Measurements from ENCODE around the gene SLC2A4RG. TPM values are rescaled to one million over a fixed set of nuclear protein-coding genes. Genes with fewer than 3 reads are reported as not detected.
A peak's percentile ranks its signal among the peaks of the same experiment; 100 is the strongest.

SLC2A4RG gene
- total RNA-seq, 1 donor = 24.2 TPM

GRCh38 chr20:63735859-63736718 lies 3.5 kb upstream of the SLC2A4RG start, which contains the start of gene LIME1:
TSS of gene LIME1 (plus strand) at chr20:63736664. CDS start at chr20:63737550, 886 bp downstream.
- TF ChIP-seq, protein P1, sequence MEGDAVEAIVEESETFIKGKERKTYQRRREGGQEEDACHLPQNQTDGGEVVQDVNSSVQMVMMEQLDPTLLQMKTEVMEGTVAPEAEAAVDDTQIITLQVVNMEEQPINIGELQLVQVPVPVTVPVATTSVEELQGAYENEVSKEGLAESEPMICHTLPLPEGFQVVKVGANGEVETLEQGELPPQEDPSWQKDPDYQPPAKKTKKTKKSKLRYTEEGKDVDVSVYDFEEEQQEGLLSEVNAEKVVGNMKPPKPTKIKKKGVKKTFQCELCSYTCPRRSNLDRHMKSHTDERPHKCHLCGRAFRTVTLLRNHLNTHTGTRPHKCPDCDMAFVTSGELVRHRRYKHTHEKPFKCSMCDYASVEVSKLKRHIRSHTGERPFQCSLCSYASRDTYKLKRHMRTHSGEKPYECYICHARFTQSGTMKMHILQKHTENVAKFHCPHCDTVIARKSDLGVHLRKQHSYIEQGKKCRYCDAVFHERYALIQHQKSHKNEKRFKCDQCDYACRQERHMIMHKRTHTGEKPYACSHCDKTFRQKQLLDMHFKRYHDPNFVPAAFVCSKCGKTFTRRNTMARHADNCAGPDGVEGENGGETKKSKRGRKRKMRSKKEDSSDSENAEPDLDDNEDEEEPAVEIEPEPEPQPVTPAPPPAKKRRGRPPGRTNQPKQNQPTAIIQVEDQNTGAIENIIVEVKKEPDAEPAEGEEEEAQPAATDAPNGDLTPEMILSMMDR (IDR thresholded peaks at IDR 0.05; ENCODE audit: insufficient read depth, low read depth, low read length) = no peak
- DNase-seq (ENCODE audit: low read depth) = no peak

GRCh38 chr20:63736893-63737694 lies 2.5 kb upstream of the SLC2A4RG start:
- no peak for DNase-seq (ENCODE audit: low read depth)
- TF ChIP-seq, protein P1 (IDR thresholded peaks at IDR 0.05; ENCODE audit: insufficient read depth, low read depth, low read length) = no peak

More at GRCh38 chr20:63735859-63736718, 3.5 kb upstream of the SLC2A4RG start, which contains the start of gene LIME1:
- no peak within 1 kb of the TSS for H3K4me3 ChIP-seq (ENCODE audit: low read depth, low read length)

GRCh38 chr20:63737695-63737944 lies 2.0 kb upstream of the SLC2A4RG start:
- DNase-seq (ENCODE audit: low read depth) = no peak

More at GRCh38 chr20:63736893-63737694, 2.5 kb upstream of the SLC2A4RG start:
- H3K4me3 ChIP-seq (ENCODE audit: low read depth, low read length) = no peak overlapping the region

GRCh38 chr20:63737945-63738686 lies 1.5 kb upstream of the SLC2A4RG start:
- DNase-seq (ENCODE audit: low read depth) = no peak
- TF ChIP-seq, protein P1 (IDR thresholded peaks at IDR 0.05; ENCODE audit: insufficient read depth, low read depth, low read length) = no peak
- no peak overlapping the region for H3K4me3 ChIP-seq (ENCODE audit: low read depth, low read length)

More at GRCh38 chr20:63737695-63737944, 2.0 kb upstream of the SLC2A4RG start:
- H3K4me3 ChIP-seq (ENCODE audit: low read depth, low read length) = no peak overlapping the region
- TF ChIP-seq, protein P1 (IDR thresholded peaks at IDR 0.05; ENCODE audit: insufficient read depth, low read depth, low read length) = no peak

- peak; percentile 26 for DNase-seq (ENCODE audit: low read depth)
- peak overlapping the region; percentile 43 for H3K4me3 ChIP-seq (ENCODE audit: low read depth, low read length)
- TF ChIP-seq, protein P1 (IDR thresholded peaks at IDR 0.05; ENCODE audit: insufficient read depth, low read depth, low read length) = no peak
Measured at GRCh38 chr20:63738687-63739129, 868 bp upstream of the SLC2A4RG start.

- H3K4me3 ChIP-seq (ENCODE audit: low read depth, low read length) = peak overlapping the region; percentile 78
- TF ChIP-seq, protein P1 (IDR thresholded peaks at IDR 0.05; ENCODE audit: insufficient read depth, low read depth, low read length) = no peak
- DNase-seq (ENCODE audit: low read depth) = peak; percentile 24
Measured at GRCh38 chr20:63740070-63740626, 572 bp downstream of the SLC2A4RG start.
